ENCODE data around the gene C1orf174.

DNA sequence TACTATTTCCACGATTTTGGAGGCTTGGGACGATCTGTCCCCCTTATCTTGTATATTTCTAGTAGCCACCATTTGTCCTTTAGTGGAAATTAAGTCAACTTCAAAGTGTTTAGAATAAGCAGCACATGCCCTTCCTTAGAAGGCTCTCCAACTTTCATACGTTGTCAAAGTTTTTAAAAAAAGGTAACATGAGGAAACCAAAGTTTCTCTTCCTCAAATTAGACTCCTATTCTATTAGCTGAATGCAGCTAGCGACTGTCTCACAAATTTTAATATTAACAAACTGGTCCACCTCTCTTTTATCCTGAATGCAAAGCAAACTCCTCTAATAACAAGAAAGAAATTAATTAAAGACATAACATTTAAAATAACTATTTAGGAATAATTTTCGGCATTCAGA lies 6.9 kb downstream of the C1orf174 start:
- TF ChIP-seq ZC3H10 (CRISPR knock-in tag; IDR thresholded peaks at IDR 0.05) (no peak), TCF4 (CRISPR knock-in tag; IDR thresholded peaks at IDR 0.05; ENCODE audit: borderline replicate concordance) (no peak), ISL1 (CRISPR knock-in tag; IDR thresholded peaks at IDR 0.05) (no peak), ZNF8 (CRISPR knock-in tag; IDR thresholded peaks at IDR 0.05) (no peak), RARB (CRISPR knock-in tag; IDR thresholded peaks at IDR 0.05) (no peak), GLIS3 (CRISPR knock-in tag; IDR thresholded peaks at IDR 0.05) (no peak), ZFP3 (CRISPR knock-in tag; IDR thresholded peaks at IDR 0.05) (no peak), TOX (CRISPR knock-in tag; IDR thresholded peaks at IDR 0.05; ENCODE audit: borderline replicate concordance) (no peak), ZFP30 (CRISPR knock-in tag; IDR thresholded peaks at IDR 0.05) (no peak)
- TF ChIP-seq, protein P1, sequence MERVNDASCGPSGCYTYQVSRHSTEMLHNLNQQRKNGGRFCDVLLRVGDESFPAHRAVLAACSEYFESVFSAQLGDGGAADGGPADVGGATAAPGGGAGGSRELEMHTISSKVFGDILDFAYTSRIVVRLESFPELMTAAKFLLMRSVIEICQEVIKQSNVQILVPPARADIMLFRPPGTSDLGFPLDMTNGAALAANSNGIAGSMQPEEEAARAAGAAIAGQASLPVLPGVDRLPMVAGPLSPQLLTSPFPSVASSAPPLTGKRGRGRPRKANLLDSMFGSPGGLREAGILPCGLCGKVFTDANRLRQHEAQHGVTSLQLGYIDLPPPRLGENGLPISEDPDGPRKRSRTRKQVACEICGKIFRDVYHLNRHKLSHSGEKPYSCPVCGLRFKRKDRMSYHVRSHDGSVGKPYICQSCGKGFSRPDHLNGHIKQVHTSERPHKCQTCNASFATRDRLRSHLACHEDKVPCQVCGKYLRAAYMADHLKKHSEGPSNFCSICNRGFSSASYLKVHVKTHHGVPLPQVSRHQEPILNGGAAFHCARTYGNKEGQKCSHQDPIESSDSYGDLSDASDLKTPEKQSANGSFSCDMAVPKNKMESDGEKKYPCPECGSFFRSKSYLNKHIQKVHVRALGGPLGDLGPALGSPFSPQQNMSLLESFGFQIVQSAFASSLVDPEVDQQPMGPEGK (CRISPR knock-in tag; IDR thresholded peaks at IDR 0.05; ENCODE audit: borderline replicate concordance), result no peak
- TF ChIP-seq, protein P2, sequence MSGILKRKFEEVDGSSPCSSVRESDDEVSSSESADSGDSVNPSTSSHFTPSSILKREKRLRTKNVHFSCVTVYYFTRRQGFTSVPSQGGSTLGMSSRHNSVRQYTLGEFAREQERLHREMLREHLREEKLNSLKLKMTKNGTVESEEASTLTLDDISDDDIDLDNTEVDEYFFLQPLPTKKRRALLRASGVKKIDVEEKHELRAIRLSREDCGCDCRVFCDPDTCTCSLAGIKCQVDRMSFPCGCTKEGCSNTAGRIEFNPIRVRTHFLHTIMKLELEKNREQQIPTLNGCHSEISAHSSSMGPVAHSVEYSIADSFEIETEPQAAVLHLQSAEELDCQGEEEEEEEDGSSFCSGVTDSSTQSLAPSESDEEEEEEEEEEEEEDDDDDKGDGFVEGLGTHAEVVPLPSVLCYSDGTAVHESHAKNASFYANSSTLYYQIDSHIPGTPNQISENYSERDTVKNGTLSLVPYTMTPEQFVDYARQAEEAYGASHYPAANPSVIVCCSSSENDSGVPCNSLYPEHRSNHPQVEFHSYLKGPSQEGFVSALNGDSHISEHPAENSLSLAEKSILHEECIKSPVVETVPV (CRISPR knock-in tag; IDR thresholded peaks at IDR 0.05), result no peak
